ENCODE measurements around the gene RNU2-1.

Gene RNU2-1

GRCh38 chr17:43216762-43217613 is 16.8 kb downstream of the RNU2-1 start:
- ChIA-PET POLR2A (interaction anchor here (1.6 kb wide), 1 partner anchor 99 kb away, joined by 11 read pairs; no protein-coding TSS in a partner anchor), CTCF (interaction anchor here (1.1 to 1.4 kb wide), 2 partner anchors 10 to 15 kb away, joined by 3 read pairs; no protein-coding TSS in a partner anchor)
- DNase-seq (ENCODE audit: extremely low spot score): no peak
- no peak for TF ChIP-seq CTCF (IDR thresholded peaks at IDR 0.05; ENCODE audit: control extremely low read depth, extremely low read depth, low read depth, missing control alignments)

GRCh38 chr17:43216369-43216761 is 17.4 kb downstream of the RNU2-1 start:
- no peak for DNase-seq (ENCODE audit: extremely low spot score)
- POLR2A ChIA-PET: interaction anchor here (1.4 kb wide), 1 partner anchor 101 kb away, joined by 3 read pairs; no protein-coding TSS in a partner anchor
- no peak for TF ChIP-seq CTCF (IDR thresholded peaks at IDR 0.05; ENCODE audit: control extremely low read depth, extremely low read depth, low read depth, missing control alignments)
- CTCF ChIA-PET: interaction anchor here (1.0 to 1.4 kb wide), 4 partner anchors 9 to 192 kb away, joined by 3 to 5 read pairs (median 3); no protein-coding TSS in a partner anchor

- POLR2A ChIA-PET: interaction anchor here (1.4 kb wide), 1 partner anchor 102 kb away, joined by 3 read pairs; no protein-coding TSS in a partner anchor
- CTCF ChIA-PET: interaction anchor here (1.0 to 1.2 kb wide), 3 partner anchors 94 to 191 kb away, joined by 3 to 5 read pairs (median 3); no protein-coding TSS in a partner anchor
- DNase-seq (ENCODE audit: extremely low spot score): no peak
- no peak for TF ChIP-seq CTCF (IDR thresholded peaks at IDR 0.05; ENCODE audit: control extremely low read depth, extremely low read depth, low read depth, missing control alignments)
Observed at GRCh38 chr17:43215341-43215740, 18.4 kb downstream of the RNU2-1 start.

GRCh38 chr17:43213545-43213944 is 20.2 kb downstream of the RNU2-1 start:
- ChIA-PET POLR2A (interaction anchor here (3.8 kb wide), 1 partner anchor 102 kb away, joined by 54 read pairs; no protein-coding TSS in a partner anchor), CTCF (interaction anchor here (1.2 to 1.4 kb wide), 2 partner anchors 13 to 271 kb away, joined by 3 to 4 read pairs; partner anchors contain the start of gene DHX8)
- DNase-seq (ENCODE audit: extremely low spot score): no peak
- TF ChIP-seq CTCF (IDR thresholded peaks at IDR 0.05; ENCODE audit: control extremely low read depth, extremely low read depth, low read depth, missing control alignments): no peak

GRCh38 chr17:43212641-43213490 is 20.9 kb downstream of the RNU2-1 start:
- POLR2A ChIA-PET: interaction anchor here (0.6 to 3.8 kb wide), 5 partner anchors 8 to 156 kb away, joined by 3 to 54 read pairs (median 6); no protein-coding TSS in a partner anchor
- no peak for TF ChIP-seq CTCF (IDR thresholded peaks at IDR 0.05; ENCODE audit: control extremely low read depth, extremely low read depth, low read depth, missing control alignments)
- CTCF ChIA-PET: interaction anchor here (0.6 to 1.9 kb wide), 8 partner anchors 10 to 271 kb away, joined by 3 to 13 read pairs (median 3); partner anchors contain the start of gene DHX8
- DNase-seq (ENCODE audit: extremely low spot score): no peak
